DOHH2 (cell line): Measurements from ENCODE around the gene CENPK.

Source experiments
- H3F3A ChIP-seq: fragments of 200-600 bp; sonication (generic), shearing (Covaris generic); 2 replicates; pipeline ENCODE4 v1.6.0; 2016; ENCODE audit warnings: antibody characterized with exemption, mild to moderate bottlenecking; ENCODE audit not compliant: control insufficient read depth, insufficient read depth
- H3K27ac ChIP-seq: fragments of 200-600 bp; sonication (generic); 2 replicates; pipeline ENCODE4 v1.5.1; 2014; ENCODE audit warnings: low read depth, mild to moderate bottlenecking, low read length, moderate library complexity
- H3K27me3 ChIP-seq: fragments of 200-600 bp; sonication (generic); 2 replicates; pipeline ENCODE4 v1.6.1; 2014; ENCODE audit warnings: mild to moderate bottlenecking, low read length, mixed read lengths; ENCODE audit not compliant: control insufficient read depth
- H3K36me3 ChIP-seq: fragments of 200-600 bp; sonication (generic); 2 replicates; pipeline ENCODE4 v1.6.1; 2014; ENCODE audit warnings: mild to moderate bottlenecking, low read length, moderate library complexity, mixed read lengths; ENCODE audit not compliant: control insufficient read depth
- H3K4me1 ChIP-seq: fragments of 200-600 bp; sonication (generic); 2 replicates; pipeline ENCODE4 v1.6.1; 2014; ENCODE audit warnings: mild to moderate bottlenecking, low read length, mixed read lengths; ENCODE audit not compliant: control insufficient read depth
- H3K4me2 ChIP-seq: fragments of 200-600 bp; sonication (generic); 2 replicates; pipeline ENCODE4 v1.6.0; 2014; ENCODE audit warnings: mild to moderate bottlenecking, low read length, moderate library complexity
- H3K4me3 ChIP-seq: fragments of 200-600 bp; sonication (generic); 2 replicates; pipeline ENCODE4 v1.5.1; 2014; ENCODE audit warnings: mild to moderate bottlenecking, low read length, mixed read lengths
- H3K79me2 ChIP-seq: fragments of 200-600 bp; sonication (generic); 2 replicates; pipeline ENCODE4 v1.6.1; 2014; ENCODE audit warnings: mild to moderate bottlenecking, low read length, mixed read lengths; ENCODE audit not compliant: control insufficient read depth
- H3K9me2 ChIP-seq: fragments of 200-600 bp; sonication (generic); replicated peaks from 2 replicates; pipeline ENCODE4 v1.6.1; 2014; ENCODE audit warnings: mild to moderate bottlenecking, low read length, mixed read lengths; ENCODE audit not compliant: control insufficient read depth
- H3K9me3 ChIP-seq: fragments of 200-600 bp; sonication (generic); 2 replicates; pipeline ENCODE4 v1.6.1; 2014; ENCODE audit warnings: antibody characterized with exemption, low read length, mixed read lengths; ENCODE audit not compliant: control insufficient read depth, insufficient read depth
- H4K20me1 ChIP-seq: fragments of 200-600 bp; sonication (generic); 2 replicates; pipeline ENCODE4 v1.6.0; 2014; ENCODE audit warnings: low read depth, mild to moderate bottlenecking, antibody characterized with exemption, low read length, moderate library complexity; ENCODE audit not compliant: control insufficient read depth, insufficient read depth
- EZH2phosphoT487 ChIP-seq: fragments of 200-600 bp; sonication (generic); IDR thresholded peaks from 2 replicates; pipeline ENCODE4 v1.6.1; 2017; ENCODE audit warnings: borderline replicate concordance, mild to moderate bottlenecking, antibody characterized with exemption, low read length, moderate library complexity, mixed read lengths
- TF ChIP-seq, protein P1 (sequence below): fragments of 200-600 bp; sonication (generic); IDR thresholded peaks from one replicate; pipeline ENCODE4 v1.5.1; 2014; ENCODE audit warnings: antibody characterized with exemption, mild to moderate bottlenecking, low read depth, low read length; ENCODE audit not compliant: poor library complexity, severe bottlenecking

CENPK gene

GRCh38 chr5:65555287-65555686 lies 7.7 kb downstream of the CENPK start:
- no peaks in the 10 kb centered on the region for H3K9me3 ChIP-seq
- no peaks in the 10 kb centered on the region for H3F3A ChIP-seq
- H3K4me1 ChIP-seq = no peaks in the 10 kb centered on the region
- no peaks in the 10 kb centered on the region; the same call in 1 of the 2 replicates for H4K20me1 ChIP-seq
- no peak overlapping the region for H3K27ac ChIP-seq
- no peaks in the 10 kb centered on the region for H3K9me2 ChIP-seq
- no peak overlapping the region for H3K4me2 ChIP-seq
- H3K4me3 ChIP-seq = no peak overlapping the region
- no peaks in the 10 kb centered on the region for H3K27me3 ChIP-seq
- H3K79me2 ChIP-seq = peaks cover 56% of the 10 kb centered on the region
- TF ChIP-seq, protein P1, sequence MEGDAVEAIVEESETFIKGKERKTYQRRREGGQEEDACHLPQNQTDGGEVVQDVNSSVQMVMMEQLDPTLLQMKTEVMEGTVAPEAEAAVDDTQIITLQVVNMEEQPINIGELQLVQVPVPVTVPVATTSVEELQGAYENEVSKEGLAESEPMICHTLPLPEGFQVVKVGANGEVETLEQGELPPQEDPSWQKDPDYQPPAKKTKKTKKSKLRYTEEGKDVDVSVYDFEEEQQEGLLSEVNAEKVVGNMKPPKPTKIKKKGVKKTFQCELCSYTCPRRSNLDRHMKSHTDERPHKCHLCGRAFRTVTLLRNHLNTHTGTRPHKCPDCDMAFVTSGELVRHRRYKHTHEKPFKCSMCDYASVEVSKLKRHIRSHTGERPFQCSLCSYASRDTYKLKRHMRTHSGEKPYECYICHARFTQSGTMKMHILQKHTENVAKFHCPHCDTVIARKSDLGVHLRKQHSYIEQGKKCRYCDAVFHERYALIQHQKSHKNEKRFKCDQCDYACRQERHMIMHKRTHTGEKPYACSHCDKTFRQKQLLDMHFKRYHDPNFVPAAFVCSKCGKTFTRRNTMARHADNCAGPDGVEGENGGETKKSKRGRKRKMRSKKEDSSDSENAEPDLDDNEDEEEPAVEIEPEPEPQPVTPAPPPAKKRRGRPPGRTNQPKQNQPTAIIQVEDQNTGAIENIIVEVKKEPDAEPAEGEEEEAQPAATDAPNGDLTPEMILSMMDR = no peak
- TF ChIP-seq EZH2phosphoT487 = no peak
- H3K36me3 ChIP-seq = peaks cover 83% of the 10 kb centered on the region

DNA sequence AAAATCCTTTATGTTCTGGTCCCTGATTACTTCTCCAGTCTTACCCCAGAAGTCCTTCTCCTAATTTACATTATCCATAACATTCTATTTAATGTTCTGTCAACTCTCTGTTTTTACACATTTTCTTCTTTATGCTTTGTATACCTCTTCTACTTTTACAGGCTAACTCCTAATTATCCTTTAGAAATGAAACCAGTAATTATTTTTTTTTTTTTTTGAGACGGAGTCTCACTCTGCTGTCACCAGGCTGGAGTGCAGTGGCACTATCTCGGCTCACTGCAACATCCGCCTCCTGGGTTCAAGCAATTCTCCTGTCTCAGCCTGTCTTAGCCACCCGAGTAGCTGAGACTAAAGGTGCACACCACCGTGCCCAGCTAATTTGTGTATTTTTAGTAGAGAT lies 9.0 kb downstream of the CENPK start:
- H3K36me3 ChIP-seq = peaks cover 87% of the 10 kb centered on the region
- H3K79me2 ChIP-seq = peaks cover 44% of the 10 kb centered on the region
- no peaks in the 10 kb centered on the region for H3F3A ChIP-seq

GRCh38 chr5:65548281-65548680 lies 14.7 kb downstream of the CENPK start:
- H3K79me2 ChIP-seq = peaks cover 9% of the 10 kb centered on the region
- H3K4me1 ChIP-seq = no peaks in the 10 kb centered on the region
- no peak overlapping the region for H3K4me3 ChIP-seq
- H3K9me2 ChIP-seq = no peaks in the 10 kb centered on the region
- no peaks in the 10 kb centered on the region for H3K9me3 ChIP-seq
- H4K20me1 ChIP-seq = no peaks in the 10 kb centered on the region
- H3K4me2 ChIP-seq = no peak overlapping the region
- H3K27me3 ChIP-seq = no peaks in the 10 kb centered on the region
- H3K27ac ChIP-seq = no peak overlapping the region
- peaks cover 92% of the 10 kb centered on the region for H3K36me3 ChIP-seq
- H3F3A ChIP-seq = no peaks in the 10 kb centered on the region
- TF ChIP-seq, protein P1 = no peak
- no peak for TF ChIP-seq EZH2phosphoT487

More for the DNA sequence above, 9.0 kb downstream of the CENPK start:
- no peak overlapping the region for H3K27ac ChIP-seq
- H4K20me1 ChIP-seq = no peaks in the 10 kb centered on the region; the same call in 1 of the 2 replicates
- no peak overlapping the region for H3K4me2 ChIP-seq
- no peak for TF ChIP-seq EZH2phosphoT487
- TF ChIP-seq, protein P1 = no peak
- no peaks in the 10 kb centered on the region for H3K9me2 ChIP-seq
- H3K9me3 ChIP-seq = no peaks in the 10 kb centered on the region
- H3K4me3 ChIP-seq = no peak overlapping the region
- H3K4me1 ChIP-seq = no peaks in the 10 kb centered on the region
- H3K27me3 ChIP-seq = no peaks in the 10 kb centered on the region
